Measurements from ENCODE around the gene WIPI1. TPM values are rescaled to one million over a fixed set of nuclear protein-coding genes. Genes with fewer than 3 reads are reported as not detected.

Gene WIPI1
- total RNA-seq, 4 donors from 2014 or later, result 34.7 to 95.7 (median 44.4) TPM

- peaks cover 0 to 35% (median 0%) of the 10 kb centered on the region in 3 donors for H3K36me3 ChIP-seq
- H3K4me3 ChIP-seq, result no peak overlapping the region
Measured at GRCh38 chr17:68441070-68441770, 16.1 kb downstream of the WIPI1 start.

GRCh38 chr17:68440526-68440925, 16.8 kb downstream of the WIPI1 start:
- H3K4me1 ChIP-seq, result peaks cover 0 to 7% (median 3%) of the 10 kb centered on the region in 4 donors

More at GRCh38 chr17:68441070-68441770, 16.1 kb downstream of the WIPI1 start:
- H3K27ac ChIP-seq, result peak overlapping the region in 2 of 4 donors; percentile 6 to 12
- no peaks in the 10 kb centered on the region for H3K9me3 ChIP-seq
- H3K27me3 ChIP-seq, result no peaks in the 10 kb centered on the region
- peaks cover 0 to 7% (median 3%) of the 10 kb centered on the region in 4 donors for H3K4me1 ChIP-seq
- TF ChIP-seq POLR2A (IDR thresholded peaks at IDR 0.05) (no peak), CTCF (IDR thresholded peaks at IDR 0.05) (no peak)
- no peak for DNase-seq

GRCh38 chr17:68439656-68440290, 17.5 kb downstream of the WIPI1 start:
- no peaks in the 10 kb centered on the region for H3K9me3 ChIP-seq
- no peak for TF ChIP-seq CTCF (IDR thresholded peaks at IDR 0.05)
- no peak for TF ChIP-seq POLR2A (IDR thresholded peaks at IDR 0.05)
- no peak overlapping the region for H3K27ac ChIP-seq
- peaks cover 0 to 7% (median 3%) of the 10 kb centered on the region in 4 donors for H3K4me1 ChIP-seq
- no peak for DNase-seq
- no peaks in the 10 kb centered on the region for H3K27me3 ChIP-seq
- peaks cover 0 to 33% (median 0%) of the 10 kb centered on the region in 3 donors for H3K36me3 ChIP-seq
- H3K4me3 ChIP-seq, result no peak overlapping the region

More at GRCh38 chr17:68440526-68440925, 16.8 kb downstream of the WIPI1 start:
- DNase-seq, result no peak
- H3K27ac ChIP-seq, result peak overlapping the region in 2 of 4 donors; percentile 6 to 12
- no peaks in the 10 kb centered on the region for H3K9me3 ChIP-seq
- no peak overlapping the region for H3K4me3 ChIP-seq
- no peaks in the 10 kb centered on the region for H3K27me3 ChIP-seq
- no peak for TF ChIP-seq POLR2A (IDR thresholded peaks at IDR 0.05)
- TF ChIP-seq CTCF (IDR thresholded peaks at IDR 0.05), result no peak
- H3K36me3 ChIP-seq, result peaks cover 0 to 33% (median 0%) of the 10 kb centered on the region in 3 donors

GRCh38 chr17:68437979-68438822, 19.1 kb downstream of the WIPI1 start:
- no peak for TF ChIP-seq POLR2A (IDR thresholded peaks at IDR 0.05)
- no peak for TF ChIP-seq CTCF (IDR thresholded peaks at IDR 0.05)
- peak overlapping the region; percentile 54 to 74 (median 66) for H3K27ac ChIP-seq
- peaks cover 0 to 35% (median 0%) of the 10 kb centered on the region in 3 donors for H3K36me3 ChIP-seq
- no peak overlapping the region for H3K4me3 ChIP-seq
- no peaks in the 10 kb centered on the region for H3K27me3 ChIP-seq
- DNase-seq, result peak in 2 of 3 donors; percentile 69 to 84
- no peaks in the 10 kb centered on the region for H3K9me3 ChIP-seq
- peaks cover 0 to 7% (median 3%) of the 10 kb centered on the region in 4 donors for H3K4me1 ChIP-seq

All from Peyer's patch (tissue), 4 donors.